Middle frontal gyrus (tissue), 1 donor: ENCODE results near the gene PNPLA7.

Source experiments
- DNase-seq: peaks from one replicate; pipeline ENCODE4 v3.0.0-alpha.2; 2015; ENCODE audit warnings: low spot score; ENCODE audit errors: extremely low spot score

Gene PNPLA7

GRCh38 chr9:137462986-137463930 lies 86.9 kb downstream of the PNPLA7 start:
- no peak for DNase-seq

- DNase-seq: no peak
Measured at GRCh38 chr9:137462396-137462985, 87.7 kb downstream of the PNPLA7 start.

- DNase-seq: no peak
Measured at GRCh38 chr9:137461663-137462395, 88.4 kb downstream of the PNPLA7 start.

- DNase-seq: no peak
Measured at GRCh38 chr9:137461316-137461662, 88.9 kb downstream of the PNPLA7 start.

- no peak for DNase-seq
Measured at GRCh38 chr9:137460363-137461315, 89.6 kb downstream of the PNPLA7 start.

GRCh38 chr9:137459601-137460362 lies 90.4 kb downstream of the PNPLA7 start:
- DNase-seq: no peak

GRCh38 chr9:137459152-137459600 lies 91.0 kb downstream of the PNPLA7 start, which contains the start of gene NSMF:
TSS of gene NSMF (minus strand) at chr9:137459334. CDS start at chr9:137459102, 232 bp downstream.
- DNase-seq: peak; percentile 94

GRCh38 chr9:137458194-137459151 lies 91.7 kb downstream of the PNPLA7 start:
- DNase-seq: no peak

GRCh38 chr9:137457406-137458193 lies 92.6 kb downstream of the PNPLA7 start:
- no peak for DNase-seq

GRCh38 chr9:137456864-137457405 lies 93.3 kb downstream of the PNPLA7 start:
- DNase-seq: no peak

GRCh38 chr9:137456061-137456863 lies 93.9 kb downstream of the PNPLA7 start:
- DNase-seq: no peak

- no peak for DNase-seq
Measured at GRCh38 chr9:137455359-137455991, 94.7 kb downstream of the PNPLA7 start.

- no peak for DNase-seq
Measured at GRCh38 chr9:137454597-137455358, 95.4 kb downstream of the PNPLA7 start.

GRCh38 chr9:137454145-137454596 lies 96.0 kb downstream of the PNPLA7 start:
- no peak for DNase-seq

GRCh38 chr9:137453643-137454081 lies 96.5 kb downstream of the PNPLA7 start:
- DNase-seq: no peak
